Fibroblast of pulmonary artery (primary cell): ENCODE data around the gene CTIF.

Experiments used
- DNase-seq: peaks from one replicate; pipeline ENCODE4 v3.0.0-alpha.2; 2010; ENCODE audit warnings: low read depth
- H3K4me3 ChIP-seq: replicated peaks from 2 replicates; pipeline ENCODE4 v1.5.1; 2011; ENCODE audit warnings: low read depth, mild to moderate bottlenecking, control low read depth, low read length, moderate library complexity
- TF ChIP-seq, protein P1 (sequence below): IDR thresholded peaks from 2 replicates; pipeline ENCODE4 v1.5.1; 2011; ENCODE audit warnings: mild to moderate bottlenecking, control low read depth, low read length, inconsistent platforms; ENCODE audit errors: missing control alignments

The CTIF gene

DNA sequence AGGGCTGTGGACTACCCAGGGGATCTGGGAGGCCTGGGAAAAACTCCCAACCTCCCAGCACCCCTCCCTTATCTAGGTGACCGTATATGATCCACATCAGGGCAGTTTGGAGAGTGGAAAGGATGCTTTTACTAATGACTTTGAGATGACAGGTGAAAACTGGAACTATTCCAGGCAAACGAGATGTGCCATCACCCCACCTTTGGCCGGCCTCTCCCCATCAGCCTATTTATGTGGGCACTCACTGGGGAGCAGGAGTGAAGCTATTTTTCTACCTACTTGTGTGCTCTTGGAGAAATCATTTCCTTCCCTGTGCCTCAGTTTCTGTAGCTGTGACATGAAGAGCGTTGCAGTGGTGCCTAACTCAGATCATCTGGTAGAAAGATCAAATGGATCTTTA lies 304.8 kb downstream of the CTIF start:
- DNase-seq: no peak
- no peak overlapping the region for H3K4me3 ChIP-seq
- TF ChIP-seq, protein P1, sequence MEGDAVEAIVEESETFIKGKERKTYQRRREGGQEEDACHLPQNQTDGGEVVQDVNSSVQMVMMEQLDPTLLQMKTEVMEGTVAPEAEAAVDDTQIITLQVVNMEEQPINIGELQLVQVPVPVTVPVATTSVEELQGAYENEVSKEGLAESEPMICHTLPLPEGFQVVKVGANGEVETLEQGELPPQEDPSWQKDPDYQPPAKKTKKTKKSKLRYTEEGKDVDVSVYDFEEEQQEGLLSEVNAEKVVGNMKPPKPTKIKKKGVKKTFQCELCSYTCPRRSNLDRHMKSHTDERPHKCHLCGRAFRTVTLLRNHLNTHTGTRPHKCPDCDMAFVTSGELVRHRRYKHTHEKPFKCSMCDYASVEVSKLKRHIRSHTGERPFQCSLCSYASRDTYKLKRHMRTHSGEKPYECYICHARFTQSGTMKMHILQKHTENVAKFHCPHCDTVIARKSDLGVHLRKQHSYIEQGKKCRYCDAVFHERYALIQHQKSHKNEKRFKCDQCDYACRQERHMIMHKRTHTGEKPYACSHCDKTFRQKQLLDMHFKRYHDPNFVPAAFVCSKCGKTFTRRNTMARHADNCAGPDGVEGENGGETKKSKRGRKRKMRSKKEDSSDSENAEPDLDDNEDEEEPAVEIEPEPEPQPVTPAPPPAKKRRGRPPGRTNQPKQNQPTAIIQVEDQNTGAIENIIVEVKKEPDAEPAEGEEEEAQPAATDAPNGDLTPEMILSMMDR: no peak

- DNase-seq: no peak
- TF ChIP-seq, protein P1: no peak
- H3K4me3 ChIP-seq: no peak overlapping the region
Measured at GRCh38 chr18:48844271-48844670, 305.4 kb downstream of the CTIF start.

- TF ChIP-seq, protein P1: no peak
- DNase-seq: no peak
- no peak overlapping the region for H3K4me3 ChIP-seq
Measured at GRCh38 chr18:48845174-48845573, 306.3 kb downstream of the CTIF start.

- TF ChIP-seq, protein P1: no peak
- no peak overlapping the region for H3K4me3 ChIP-seq
- DNase-seq: no peak
Measured at GRCh38 chr18:48846423-48846932, 307.6 kb downstream of the CTIF start.

DNA sequence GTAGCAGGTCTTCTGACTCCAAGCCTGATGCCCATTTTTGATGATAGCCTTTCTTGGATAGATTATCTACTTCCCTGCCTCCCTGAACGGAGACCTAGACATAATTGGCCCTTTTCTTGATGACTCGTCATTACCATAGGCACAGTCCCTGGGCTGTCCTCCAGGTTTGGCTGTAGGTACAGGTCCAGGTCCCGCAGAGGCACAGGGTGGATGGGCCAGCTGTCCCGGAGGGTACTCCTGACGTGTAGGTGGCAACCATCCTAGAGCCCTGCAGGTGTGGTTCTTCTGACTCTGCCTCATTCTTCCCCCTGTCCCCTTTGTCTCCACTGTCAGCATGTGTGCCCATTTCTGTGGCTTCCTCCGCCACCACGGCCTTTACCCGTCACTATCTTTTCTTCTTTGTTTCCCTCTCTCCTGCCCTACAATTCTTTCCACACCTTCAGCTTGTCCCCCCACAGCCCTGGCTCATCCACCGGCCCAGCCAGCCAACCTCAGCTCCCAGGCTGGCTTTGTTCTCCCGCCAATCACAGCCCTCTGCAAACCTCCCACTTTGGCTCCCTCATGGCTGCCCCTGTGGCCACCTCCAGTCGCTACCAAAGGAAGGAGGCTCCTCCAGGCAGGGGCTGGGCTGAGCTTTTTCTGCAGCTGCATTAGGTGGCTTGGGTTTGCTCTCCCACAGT lies 309.1 kb downstream of the CTIF start:
- no peak overlapping the region for H3K4me3 ChIP-seq
- TF ChIP-seq, protein P1: no peak

DNA sequence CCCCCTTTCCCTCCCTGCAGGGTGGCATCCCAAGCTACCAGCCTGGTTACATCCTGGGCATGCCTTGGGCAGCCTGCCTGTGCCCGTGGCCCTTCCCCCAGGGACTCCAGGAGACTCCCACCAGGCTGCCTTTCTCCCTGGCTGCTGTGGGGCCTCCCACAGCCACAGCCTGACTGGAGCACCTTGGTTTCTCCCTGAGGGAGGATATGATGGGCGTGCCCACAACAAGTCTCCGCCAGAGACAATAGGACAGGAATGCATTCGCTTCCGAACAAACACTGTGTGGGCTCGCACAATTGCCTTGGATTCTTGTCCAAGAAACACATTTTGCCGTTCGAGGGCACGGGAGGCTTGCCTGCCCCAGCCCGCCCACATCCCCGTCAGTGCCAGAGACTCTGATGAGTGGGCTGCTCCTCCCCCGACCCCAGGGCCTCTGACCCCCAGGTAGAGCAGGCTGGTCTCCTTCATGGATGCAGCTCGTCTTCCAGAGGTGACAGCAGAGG lies 309.9 kb downstream of the CTIF start:
- no peak overlapping the region for H3K4me3 ChIP-seq
- peak; percentile 94 for DNase-seq
- TF ChIP-seq, protein P1: no peak

More for the DNA sequence above, 309.1 kb downstream of the CTIF start:
- no peak for DNase-seq
